ENCODE data around the gene CAT.

- TF ChIP-seq CTCF (IDR thresholded peaks at IDR 0.05) (no peak), ZFX (IDR thresholded peaks at IDR 0.05; ENCODE audit: borderline replicate concordance) (no peak)
Measured at GRCh38 chr11:34461215-34461614, 22.5 kb downstream of the CAT start.

All from 22Rv1 (cell line).